HepG2 (cell line): Measurements from ENCODE around the gene PCED1B. TPM values are rescaled to one million over a fixed set of nuclear protein-coding genes. Genes with fewer than 3 reads are reported as not detected.
A peak's percentile ranks its signal among the peaks of the same experiment; 100 is the strongest.

ENCODE experiments used
- CCAR2 ChIP-seq: fragments of 200-400 bp; formaldehyde crosslinking; optimal IDR thresholded peaks from 2 replicates; pipeline ENCODE3; 2018; ENCODE audit warnings: low read depth, mild to moderate bottlenecking, low read length, moderate library complexity
- CEBPG ChIP-seq: IDR thresholded peaks from 2 replicates; pipeline ENCODE4 v1.6.1; 2016
- HDAC1 ChIP-seq: sonication (generic); formaldehyde crosslinking; IDR thresholded peaks from 2 replicates; pipeline ENCODE4 v1.5.1; 2020; ENCODE audit warnings: mild to moderate bottlenecking, missing genetic modification reagents
- HDAC6 ChIP-seq: fragments of 200-600 bp; sonication (generic); IDR thresholded peaks from 2 replicates; pipeline ENCODE4 v1.7.0; 2017; ENCODE audit warnings: mild to moderate bottlenecking, antibody characterized with exemption, low read length, low read depth
- HHEX ChIP-seq: IDR thresholded peaks from 2 replicates; pipeline ENCODE4 v1.6.1; 2016; ENCODE audit warnings: control low read depth
- HIVEP1 ChIP-seq: sonication (generic); formaldehyde crosslinking; IDR thresholded peaks from 2 replicates; pipeline ENCODE4 v1.4.0; 2020; ENCODE audit warnings: mild to moderate bottlenecking, missing genetic modification reagents
- HOXA9 ChIP-seq: sonication (generic); formaldehyde crosslinking; IDR thresholded peaks from 2 replicates; pipeline ENCODE4 v1.8.1; 2022; ENCODE audit warnings: missing genetic modification reagents, mild to moderate bottlenecking, moderate library complexity, borderline replicate concordance
- MBNL3 ChIP-seq: fragments of 250-450 bp; sonication (Bioruptor Pico); conservative IDR thresholded peaks from 2 replicates; pipeline ENCODE4 v1.8.0; 2022; ENCODE audit warnings: mild to moderate bottlenecking, inconsistent platforms
- NCOA2 ChIP-seq: sonication (generic); formaldehyde crosslinking; IDR thresholded peaks from 2 replicates; pipeline ENCODE4 v1.8.0; 2022; ENCODE audit warnings: inconsistent platforms
- POLR2A ChIP-seq, 2 experiments: IDR thresholded peaks; 2 replicates each; pipeline ENCODE4 v1.6.1; 2011; ENCODE audit warnings: low read depth in 2 of 2, low read length in 2 of 2, mild to moderate bottlenecking in 1 of 2, moderate library complexity in 1 of 2; ENCODE audit not compliant: insufficient read depth in 1 of 2
- REL ChIP-seq: sonication (generic); formaldehyde crosslinking; conservative IDR thresholded peaks from 2 replicates; pipeline ENCODE4 v1.8.0; 2022; ENCODE audit warnings: mild to moderate bottlenecking, missing genetic modification reagents, moderate library complexity
- SKI ChIP-seq: fragments of 450-650 bp; IDR thresholded peaks from one replicate; pipeline ENCODE4 v1.6.1; 2018; ENCODE audit warnings: mild to moderate bottlenecking; ENCODE audit not compliant: partially characterized antibody
- TAF1 ChIP-seq: sonication (generic); formaldehyde crosslinking; IDR thresholded peaks from 2 replicates; pipeline ENCODE4 v1.4.0; 2020; ENCODE audit warnings: missing genetic modification reagents
- ZKSCAN1 ChIP-seq: fragments of 150-350 bp; IDR thresholded peaks from 2 replicates; pipeline ENCODE4 v1.6.1; 2014; ENCODE audit warnings: low read length
- ZKSCAN8 ChIP-seq: IDR thresholded peaks from 2 replicates; pipeline ENCODE4 v1.6.1; 2016; ENCODE audit warnings: borderline replicate concordance, missing genetic modification reagents, missing compliant biosample characterization
- ZNF20 ChIP-seq: sonication (generic); formaldehyde crosslinking; IDR thresholded peaks from 2 replicates; pipeline ENCODE4 v1.4.0; 2020; ENCODE audit warnings: mild to moderate bottlenecking, moderate library complexity, missing genetic modification reagents
- ZNF775 ChIP-seq: sonication (generic); formaldehyde crosslinking; IDR thresholded peaks from 2 replicates; pipeline ENCODE4 v1.4.0; 2020; ENCODE audit warnings: missing genetic modification reagents, mild to moderate bottlenecking, moderate library complexity, borderline replicate concordance
- polyA plus RNA-seq, 8 experiments: library from polyadenylated mRNA; depleted of rRNA in 3 of 8; stranded (reverse) in 7 of 8; unstranded in 1 of 8; fragments of >200 nt; fragmentation: Illumina TruSeq in 4 of 8; extraction: Trizol in 4 of 8; gene quantifications; 2 replicates each; pipeline versions ENCODE4 v1.2.1 to v1.2.3, GENCODE V29; 2011 to 2016; ENCODE audit warnings: low read depth in 4 of 8, missing spikeins in 1 of 8, mixed read lengths in 1 of 8; ENCODE audit not compliant: insufficient read depth in 1 of 8
- total RNA-seq, 5 experiments: library from RNA; depleted of rRNA; stranded (reverse); fragments of >200 nt; fragmentation: Illumina TruSeq; extraction: Trizol; gene quantifications; 2 replicates each; pipeline ENCODE4 v1.2.3, GENCODE V29; 2016; ENCODE audit warnings: low read depth in 1 of 5
- TF ChIP-seq, protein P1 (sequence below): sonication (generic); formaldehyde crosslinking; IDR thresholded peaks from 2 replicates; pipeline ENCODE4 v1.8.0; 2022; ENCODE audit warnings: mild to moderate bottlenecking, missing genetic modification reagents, moderate library complexity
- TF ChIP-seq, protein P2 (sequence below): sonication (generic); formaldehyde crosslinking; conservative IDR thresholded peaks from 2 replicates; pipeline ENCODE4 v1.4.0; 2020; ENCODE audit warnings: mild to moderate bottlenecking, missing genetic modification reagents, moderate library complexity
- TF ChIP-seq, protein P3 (sequence below): sonication (generic); formaldehyde crosslinking; IDR thresholded peaks from 2 replicates; pipeline ENCODE4 v1.4.0; 2020; ENCODE audit warnings: missing genetic modification reagents, mild to moderate bottlenecking, borderline replicate concordance
- TF ChIP-seq, protein P4 (sequence below): sonication (generic); formaldehyde crosslinking; IDR thresholded peaks from 2 replicates; pipeline ENCODE4 v1.4.0; 2020; ENCODE audit warnings: missing genetic modification reagents, borderline replicate concordance
- TF ChIP-seq, protein P5 (sequence below): sonication (generic); formaldehyde crosslinking; IDR thresholded peaks from 2 replicates; pipeline ENCODE4 v1.4.0; 2020; ENCODE audit warnings: missing genetic modification reagents

The PCED1B gene
- total and polyA plus RNA-seq, 2 of the 13 experiments (the other 11 are each of a cell fraction or from before 2014, with no cell fraction given): 0.11 to 0.37 TPM

DNA sequence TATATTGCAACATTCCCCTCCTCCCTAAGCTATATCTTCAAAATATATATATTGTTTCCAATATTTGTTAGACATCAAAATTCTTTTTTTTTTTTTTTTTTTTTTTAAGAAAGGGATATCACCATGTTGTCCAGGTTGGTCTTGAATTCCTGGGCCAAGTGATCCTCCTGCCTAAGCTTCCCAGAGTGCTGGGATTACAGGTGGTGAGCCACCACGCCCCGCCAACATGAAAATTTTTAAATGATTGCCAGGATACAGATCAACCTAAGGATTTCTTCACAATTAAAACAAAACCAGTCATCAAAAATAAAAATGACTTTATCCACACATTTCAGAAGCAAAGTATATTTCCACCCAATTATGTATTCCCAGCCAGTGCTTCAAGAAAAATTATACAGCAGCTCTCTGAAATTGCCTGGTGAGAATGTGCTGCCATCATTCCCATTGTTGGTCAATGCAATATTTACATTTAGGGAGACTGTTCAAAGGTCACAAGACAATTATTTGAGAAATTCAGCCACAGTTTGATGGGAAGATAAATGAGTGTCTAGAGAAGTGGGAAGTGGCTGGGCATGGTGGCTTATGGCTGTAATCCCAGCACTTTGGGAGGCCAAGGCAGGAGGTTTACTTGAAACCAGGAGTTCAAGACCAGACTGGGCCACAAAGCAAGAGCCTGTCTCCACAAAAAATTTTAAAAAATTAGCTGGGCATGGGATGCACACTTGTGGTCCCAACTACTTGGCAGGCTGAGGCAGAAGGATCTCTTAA, 142.0 kb downstream of the PCED1B start (continued):
- TF ChIP-seq REL (CRISPR knock-in tag): no peak
- TF ChIP-seq HDAC1: peak; percentile 57; the same call in 1 of the 2 replicates
- TF ChIP-seq, protein P1, sequence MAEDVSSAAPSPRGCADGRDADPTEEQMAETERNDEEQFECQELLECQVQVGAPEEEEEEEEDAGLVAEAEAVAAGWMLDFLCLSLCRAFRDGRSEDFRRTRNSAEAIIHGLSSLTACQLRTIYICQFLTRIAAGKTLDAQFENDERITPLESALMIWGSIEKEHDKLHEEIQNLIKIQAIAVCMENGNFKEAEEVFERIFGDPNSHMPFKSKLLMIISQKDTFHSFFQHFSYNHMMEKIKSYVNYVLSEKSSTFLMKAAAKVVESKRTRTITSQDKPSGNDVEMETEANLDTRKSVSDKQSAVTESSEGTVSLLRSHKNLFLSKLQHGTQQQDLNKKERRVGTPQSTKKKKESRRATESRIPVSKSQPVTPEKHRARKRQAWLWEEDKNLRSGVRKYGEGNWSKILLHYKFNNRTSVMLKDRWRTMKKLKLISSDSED: no peak
- TF ChIP-seq ZKSCAN1: no peak
- no peak for TF ChIP-seq ZNF20 (CRISPR knock-in tag)
- TF ChIP-seq, protein P2, sequence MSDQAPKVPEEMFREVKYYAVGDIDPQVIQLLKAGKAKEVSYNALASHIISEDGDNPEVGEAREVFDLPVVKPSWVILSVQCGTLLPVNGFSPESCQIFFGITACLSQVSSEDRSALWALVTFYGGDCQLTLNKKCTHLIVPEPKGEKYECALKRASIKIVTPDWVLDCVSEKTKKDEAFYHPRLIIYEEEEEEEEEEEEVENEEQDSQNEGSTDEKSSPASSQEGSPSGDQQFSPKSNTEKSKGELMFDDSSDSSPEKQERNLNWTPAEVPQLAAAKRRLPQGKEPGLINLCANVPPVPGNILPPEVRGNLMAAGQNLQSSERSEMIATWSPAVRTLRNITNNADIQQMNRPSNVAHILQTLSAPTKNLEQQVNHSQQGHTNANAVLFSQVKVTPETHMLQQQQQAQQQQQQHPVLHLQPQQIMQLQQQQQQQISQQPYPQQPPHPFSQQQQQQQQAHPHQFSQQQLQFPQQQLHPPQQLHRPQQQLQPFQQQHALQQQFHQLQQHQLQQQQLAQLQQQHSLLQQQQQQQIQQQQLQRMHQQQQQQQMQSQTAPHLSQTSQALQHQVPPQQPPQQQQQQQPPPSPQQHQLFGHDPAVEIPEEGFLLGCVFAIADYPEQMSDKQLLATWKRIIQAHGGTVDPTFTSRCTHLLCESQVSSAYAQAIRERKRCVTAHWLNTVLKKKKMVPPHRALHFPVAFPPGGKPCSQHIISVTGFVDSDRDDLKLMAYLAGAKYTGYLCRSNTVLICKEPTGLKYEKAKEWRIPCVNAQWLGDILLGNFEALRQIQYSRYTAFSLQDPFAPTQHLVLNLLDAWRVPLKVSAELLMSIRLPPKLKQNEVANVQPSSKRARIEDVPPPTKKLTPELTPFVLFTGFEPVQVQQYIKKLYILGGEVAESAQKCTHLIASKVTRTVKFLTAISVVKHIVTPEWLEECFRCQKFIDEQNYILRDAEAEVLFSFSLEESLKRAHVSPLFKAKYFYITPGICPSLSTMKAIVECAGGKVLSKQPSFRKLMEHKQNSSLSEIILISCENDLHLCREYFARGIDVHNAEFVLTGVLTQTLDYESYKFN (CRISPR knock-in tag): peak; percentile 70
- TF ChIP-seq HDAC6: no peak
- TF ChIP-seq MBNL3 (CRISPR knock-in tag): no peak
- TF ChIP-seq SKI: peak; percentile 90
- TF ChIP-seq, protein P3, sequence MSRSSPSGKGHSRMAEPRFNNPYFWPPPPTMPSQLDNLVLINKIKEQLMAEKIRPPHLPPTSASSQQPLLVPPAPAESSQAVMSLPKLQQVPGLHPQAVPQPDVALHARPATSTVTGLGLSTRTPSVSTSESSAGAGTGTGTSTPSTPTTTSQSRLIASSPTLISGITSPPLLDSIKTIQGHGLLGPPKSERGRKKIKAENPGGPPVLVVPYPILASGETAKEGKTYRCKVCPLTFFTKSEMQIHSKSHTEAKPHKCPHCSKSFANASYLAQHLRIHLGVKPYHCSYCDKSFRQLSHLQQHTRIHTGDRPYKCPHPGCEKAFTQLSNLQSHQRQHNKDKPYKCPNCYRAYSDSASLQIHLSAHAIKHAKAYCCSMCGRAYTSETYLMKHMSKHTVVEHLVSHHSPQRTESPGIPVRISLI (CRISPR knock-in tag): no peak
- TF ChIP-seq HOXA9 (CRISPR knock-in tag): no peak
- TF ChIP-seq, protein P4, sequence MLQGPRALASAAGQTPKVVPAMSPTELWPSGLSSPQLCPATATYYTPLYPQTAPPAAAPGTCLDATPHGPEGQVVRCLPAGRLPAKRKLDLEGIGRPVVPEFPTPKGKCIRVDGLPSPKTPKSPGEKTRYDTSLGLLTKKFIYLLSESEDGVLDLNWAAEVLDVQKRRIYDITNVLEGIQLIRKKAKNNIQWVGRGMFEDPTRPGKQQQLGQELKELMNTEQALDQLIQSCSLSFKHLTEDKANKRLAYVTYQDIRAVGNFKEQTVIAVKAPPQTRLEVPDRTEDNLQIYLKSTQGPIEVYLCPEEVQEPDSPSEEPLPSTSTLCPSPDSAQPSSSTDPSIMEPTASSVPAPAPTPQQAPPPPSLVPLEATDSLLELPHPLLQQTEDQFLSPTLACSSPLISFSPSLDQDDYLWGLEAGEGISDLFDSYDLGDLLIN (CRISPR knock-in tag): no peak
- TF ChIP-seq CEBPG (CRISPR knock-in tag): peak; percentile 91
- TF ChIP-seq, protein P5, sequence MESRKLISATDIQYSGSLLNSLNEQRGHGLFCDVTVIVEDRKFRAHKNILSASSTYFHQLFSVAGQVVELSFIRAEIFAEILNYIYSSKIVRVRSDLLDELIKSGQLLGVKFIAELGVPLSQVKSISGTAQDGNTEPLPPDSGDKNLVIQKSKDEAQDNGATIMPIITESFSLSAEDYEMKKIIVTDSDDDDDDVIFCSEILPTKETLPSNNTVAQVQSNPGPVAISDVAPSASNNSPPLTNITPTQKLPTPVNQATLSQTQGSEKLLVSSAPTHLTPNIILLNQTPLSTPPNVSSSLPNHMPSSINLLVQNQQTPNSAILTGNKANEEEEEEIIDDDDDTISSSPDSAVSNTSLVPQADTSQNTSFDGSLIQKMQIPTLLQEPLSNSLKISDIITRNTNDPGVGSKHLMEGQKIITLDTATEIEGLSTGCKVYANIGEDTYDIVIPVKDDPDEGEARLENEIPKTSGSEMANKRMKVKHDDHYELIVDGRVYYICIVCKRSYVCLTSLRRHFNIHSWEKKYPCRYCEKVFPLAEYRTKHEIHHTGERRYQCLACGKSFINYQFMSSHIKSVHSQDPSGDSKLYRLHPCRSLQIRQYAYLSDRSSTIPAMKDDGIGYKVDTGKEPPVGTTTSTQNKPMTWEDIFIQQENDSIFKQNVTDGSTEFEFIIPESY (CRISPR knock-in tag): no peak
- TF ChIP-seq POLR2A (IDR thresholded peaks at IDR 0.05; ENCODE audit: insufficient read depth in 1 of 2, low read depth in 2 of 2, low read length in 2 of 2): no peak
- TF ChIP-seq NCOA2 (CRISPR knock-in tag): peak; percentile 81
- TF ChIP-seq TAF1 (CRISPR knock-in tag): no peak
- TF ChIP-seq CCAR2: no peak
- TF ChIP-seq HHEX (CRISPR knock-in tag): peak; percentile 61; the same call in 1 of the 2 replicates
- TF ChIP-seq HIVEP1 (CRISPR knock-in tag): no peak
- no peak for TF ChIP-seq ZNF775
- TF ChIP-seq ZKSCAN8 (CRISPR knock-in tag): 0 out of 2 replicates have a peak, but pooled peaks have one; percentile 24
